ENCODE results near the gene SFT2D1. TPM values are rescaled to one million over a fixed set of nuclear protein-coding genes. Genes with fewer than 3 reads are reported as not detected.
A peak's percentile ranks its signal among the peaks of the same experiment; 100 is the strongest.

The SFT2D1 gene
- total and polyA plus RNA-seq, 9 of the 15 experiments (the other 6 are each of a cell fraction or from before 2014, with no cell fraction given), result 54.4 to 140 (median 74.6) TPM

DNA sequence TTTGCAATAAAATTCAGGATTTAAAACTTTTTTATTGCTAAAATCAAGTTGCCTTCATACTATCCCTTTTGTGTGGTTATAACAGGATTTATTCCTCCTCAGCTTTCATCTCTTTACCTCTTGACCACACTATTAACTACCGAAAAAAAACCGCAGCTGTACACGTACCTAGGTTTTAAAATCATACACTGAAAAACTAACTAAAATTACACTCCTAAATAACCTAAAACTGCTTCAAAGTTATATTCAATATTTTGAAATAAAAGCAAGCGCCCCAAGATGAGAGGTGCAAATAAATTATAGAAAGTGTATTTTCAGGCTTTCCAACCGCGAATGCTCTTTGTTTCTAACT is 39.0 kb upstream of the SFT2D1 start (continued):
- TF ChIP-seq, protein P1, sequence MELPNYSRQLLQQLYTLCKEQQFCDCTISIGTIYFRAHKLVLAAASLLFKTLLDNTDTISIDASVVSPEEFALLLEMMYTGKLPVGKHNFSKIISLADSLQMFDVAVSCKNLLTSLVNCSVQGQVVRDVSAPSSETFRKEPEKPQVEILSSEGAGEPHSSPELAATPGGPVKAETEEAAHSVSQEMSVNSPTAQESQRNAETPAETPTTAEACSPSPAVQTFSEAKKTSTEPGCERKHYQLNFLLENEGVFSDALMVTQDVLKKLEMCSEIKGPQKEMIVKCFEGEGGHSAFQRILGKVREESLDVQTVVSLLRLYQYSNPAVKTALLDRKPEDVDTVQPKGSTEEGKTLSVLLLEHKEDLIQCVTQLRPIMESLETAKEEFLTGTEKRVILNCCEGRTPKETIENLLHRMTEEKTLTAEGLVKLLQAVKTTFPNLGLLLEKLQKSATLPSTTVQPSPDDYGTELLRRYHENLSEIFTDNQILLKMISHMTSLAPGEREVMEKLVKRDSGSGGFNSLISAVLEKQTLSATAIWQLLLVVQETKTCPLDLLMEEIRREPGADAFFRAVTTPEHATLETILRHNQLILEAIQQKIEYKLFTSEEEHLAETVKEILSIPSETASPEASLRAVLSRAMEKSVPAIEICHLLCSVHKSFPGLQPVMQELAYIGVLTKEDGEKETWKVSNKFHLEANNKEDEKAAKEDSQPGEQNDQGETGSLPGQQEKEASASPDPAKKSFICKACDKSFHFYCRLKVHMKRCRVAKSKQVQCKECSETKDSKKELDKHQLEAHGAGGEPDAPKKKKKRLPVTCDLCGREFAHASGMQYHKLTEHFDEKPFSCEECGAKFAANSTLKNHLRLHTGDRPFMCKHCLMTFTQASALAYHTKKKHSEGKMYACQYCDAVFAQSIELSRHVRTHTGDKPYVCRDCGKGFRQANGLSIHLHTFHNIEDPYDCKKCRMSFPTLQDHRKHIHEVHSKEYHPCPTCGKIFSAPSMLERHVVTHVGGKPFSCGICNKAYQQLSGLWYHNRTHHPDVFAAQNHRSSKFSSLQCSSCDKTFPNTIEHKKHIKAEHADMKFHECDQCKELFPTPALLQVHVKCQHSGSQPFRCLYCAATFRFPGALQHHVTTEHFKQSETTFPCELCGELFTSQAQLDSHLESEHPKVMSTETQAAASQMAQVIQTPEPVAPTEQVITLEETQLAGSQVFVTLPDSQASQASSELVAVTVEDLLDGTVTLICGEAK (IDR thresholded peaks at IDR 0.05), result peak; percentile 61
- TF ChIP-seq, protein P1 (CRISPR knock-in tag; IDR thresholded peaks at IDR 0.05), result no peak
- no peak for TF ChIP-seq ZNF668 (CRISPR knock-in tag; IDR thresholded peaks at IDR 0.05)
- TF ChIP-seq, protein P2, sequence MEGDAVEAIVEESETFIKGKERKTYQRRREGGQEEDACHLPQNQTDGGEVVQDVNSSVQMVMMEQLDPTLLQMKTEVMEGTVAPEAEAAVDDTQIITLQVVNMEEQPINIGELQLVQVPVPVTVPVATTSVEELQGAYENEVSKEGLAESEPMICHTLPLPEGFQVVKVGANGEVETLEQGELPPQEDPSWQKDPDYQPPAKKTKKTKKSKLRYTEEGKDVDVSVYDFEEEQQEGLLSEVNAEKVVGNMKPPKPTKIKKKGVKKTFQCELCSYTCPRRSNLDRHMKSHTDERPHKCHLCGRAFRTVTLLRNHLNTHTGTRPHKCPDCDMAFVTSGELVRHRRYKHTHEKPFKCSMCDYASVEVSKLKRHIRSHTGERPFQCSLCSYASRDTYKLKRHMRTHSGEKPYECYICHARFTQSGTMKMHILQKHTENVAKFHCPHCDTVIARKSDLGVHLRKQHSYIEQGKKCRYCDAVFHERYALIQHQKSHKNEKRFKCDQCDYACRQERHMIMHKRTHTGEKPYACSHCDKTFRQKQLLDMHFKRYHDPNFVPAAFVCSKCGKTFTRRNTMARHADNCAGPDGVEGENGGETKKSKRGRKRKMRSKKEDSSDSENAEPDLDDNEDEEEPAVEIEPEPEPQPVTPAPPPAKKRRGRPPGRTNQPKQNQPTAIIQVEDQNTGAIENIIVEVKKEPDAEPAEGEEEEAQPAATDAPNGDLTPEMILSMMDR (IDR thresholded peaks at IDR 0.05 in 2 of 3, conservative IDR thresholded peaks at IDR 0.05 in 1 of 3; ENCODE audit: insufficient read depth in 2 of 3, low read depth in 1 of 3, low read length in 3 of 3), result no peak
- TF ChIP-seq, protein P3, sequence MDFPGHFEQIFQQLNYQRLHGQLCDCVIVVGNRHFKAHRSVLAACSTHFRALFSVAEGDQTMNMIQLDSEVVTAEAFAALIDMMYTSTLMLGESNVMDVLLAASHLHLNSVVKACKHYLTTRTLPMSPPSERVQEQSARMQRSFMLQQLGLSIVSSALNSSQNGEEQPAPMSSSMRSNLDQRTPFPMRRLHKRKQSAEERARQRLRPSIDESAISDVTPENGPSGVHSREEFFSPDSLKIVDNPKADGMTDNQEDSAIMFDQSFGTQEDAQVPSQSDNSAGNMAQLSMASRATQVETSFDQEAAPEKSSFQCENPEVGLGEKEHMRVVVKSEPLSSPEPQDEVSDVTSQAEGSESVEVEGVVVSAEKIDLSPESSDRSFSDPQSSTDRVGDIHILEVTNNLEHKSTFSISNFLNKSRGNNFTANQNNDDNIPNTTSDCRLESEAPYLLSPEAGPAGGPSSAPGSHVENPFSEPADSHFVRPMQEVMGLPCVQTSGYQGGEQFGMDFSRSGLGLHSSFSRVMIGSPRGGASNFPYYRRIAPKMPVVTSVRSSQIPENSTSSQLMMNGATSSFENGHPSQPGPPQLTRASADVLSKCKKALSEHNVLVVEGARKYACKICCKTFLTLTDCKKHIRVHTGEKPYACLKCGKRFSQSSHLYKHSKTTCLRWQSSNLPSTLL (IDR thresholded peaks at IDR 0.05), result no peak
- TF ChIP-seq, protein P4, sequence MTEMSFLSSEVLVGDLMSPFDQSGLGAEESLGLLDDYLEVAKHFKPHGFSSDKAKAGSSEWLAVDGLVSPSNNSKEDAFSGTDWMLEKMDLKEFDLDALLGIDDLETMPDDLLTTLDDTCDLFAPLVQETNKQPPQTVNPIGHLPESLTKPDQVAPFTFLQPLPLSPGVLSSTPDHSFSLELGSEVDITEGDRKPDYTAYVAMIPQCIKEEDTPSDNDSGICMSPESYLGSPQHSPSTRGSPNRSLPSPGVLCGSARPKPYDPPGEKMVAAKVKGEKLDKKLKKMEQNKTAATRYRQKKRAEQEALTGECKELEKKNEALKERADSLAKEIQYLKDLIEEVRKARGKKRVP (CRISPR knock-in tag; IDR thresholded peaks at IDR 0.05), result no peak
- TF ChIP-seq EGR1 (conservative IDR thresholded peaks at IDR 0.05), result no peak
